Osteoblast (primary cell): Measurements from ENCODE around the gene UBXN10. TPM values are rescaled to one million over a fixed set of nuclear protein-coding genes. Genes with fewer than 3 reads are reported as not detected.
A peak's percentile ranks its signal among the peaks of the same experiment; 100 is the strongest.

Experiments
- DNase-seq: peaks from one replicate; pipeline ENCODE4 v3.0.0; 2011; ENCODE audit warnings: low spot score, mixed read lengths; ENCODE audit not compliant: insufficient read length; ENCODE audit errors: missing footprints
- H2AFZ ChIP-seq: 2 replicates; pipeline ENCODE4 v1.6.0; 2011; ENCODE audit warnings: mild to moderate bottlenecking, low read length
- H3K27ac ChIP-seq: 2 replicates; pipeline ENCODE4 v1.5.1; 2011; ENCODE audit warnings: mild to moderate bottlenecking, low read depth, low read length, moderate library complexity
- H3K27me3 ChIP-seq: 2 replicates; pipeline ENCODE4 v1.6.0; 2012; ENCODE audit warnings: mild to moderate bottlenecking, control low read depth, inconsistent platforms, low read length, moderate library complexity; ENCODE audit not compliant: insufficient read depth
- H3K36me3 ChIP-seq: 2 replicates; pipeline ENCODE4 v1.5.1; 2011; ENCODE audit warnings: mild to moderate bottlenecking, low read length, control low read depth, moderate library complexity; ENCODE audit not compliant: insufficient read depth
- H3K4me1 ChIP-seq: 2 replicates; pipeline ENCODE4 v1.5.1; 2011; ENCODE audit warnings: mild to moderate bottlenecking, low read length, control low read depth, moderate library complexity; ENCODE audit not compliant: insufficient read depth
- H3K4me2 ChIP-seq: 2 replicates; pipeline ENCODE4 v1.6.0; 2011; ENCODE audit warnings: mild to moderate bottlenecking, low read length; ENCODE audit not compliant: insufficient read depth
- H3K4me3 ChIP-seq: fragments of 200-600 bp; sonication (generic); 3 replicates; pipeline ENCODE4 v1.5.1; 2012; ENCODE audit warnings: mild to moderate bottlenecking, low read length, inconsistent platforms; ENCODE audit not compliant: insufficient read depth
- H3K79me2 ChIP-seq: 2 replicates; pipeline ENCODE4 v1.6.0; 2012; ENCODE audit warnings: mild to moderate bottlenecking, low read length, control low read depth, inconsistent platforms; ENCODE audit not compliant: insufficient read depth
- H3K9me3 ChIP-seq: 2 replicates; pipeline ENCODE4 v1.5.1; 2011; ENCODE audit warnings: low read depth, low read length, control low read depth
- H4K20me1 ChIP-seq: 2 replicates; pipeline ENCODE4 v1.6.0; 2012; ENCODE audit warnings: mild to moderate bottlenecking, low read length, control low read depth; ENCODE audit not compliant: insufficient read depth
- total RNA-seq: library from RNA; depleted of rRNA; stranded (reverse); fragments of >200 nt; gene quantifications from 2 replicates; pipeline ENCODE4 v1.2.3, GENCODE V29; 2012
- TF ChIP-seq, protein P1 (sequence below): IDR thresholded peaks from 2 replicates; pipeline ENCODE4 v1.5.1; 2011; ENCODE audit warnings: mild to moderate bottlenecking, low read depth, low read length, moderate library complexity; ENCODE audit errors: extremely low read depth

The UBXN10 gene
- total RNA-seq, 1 donor, result under 0.01 TPM

DNA sequence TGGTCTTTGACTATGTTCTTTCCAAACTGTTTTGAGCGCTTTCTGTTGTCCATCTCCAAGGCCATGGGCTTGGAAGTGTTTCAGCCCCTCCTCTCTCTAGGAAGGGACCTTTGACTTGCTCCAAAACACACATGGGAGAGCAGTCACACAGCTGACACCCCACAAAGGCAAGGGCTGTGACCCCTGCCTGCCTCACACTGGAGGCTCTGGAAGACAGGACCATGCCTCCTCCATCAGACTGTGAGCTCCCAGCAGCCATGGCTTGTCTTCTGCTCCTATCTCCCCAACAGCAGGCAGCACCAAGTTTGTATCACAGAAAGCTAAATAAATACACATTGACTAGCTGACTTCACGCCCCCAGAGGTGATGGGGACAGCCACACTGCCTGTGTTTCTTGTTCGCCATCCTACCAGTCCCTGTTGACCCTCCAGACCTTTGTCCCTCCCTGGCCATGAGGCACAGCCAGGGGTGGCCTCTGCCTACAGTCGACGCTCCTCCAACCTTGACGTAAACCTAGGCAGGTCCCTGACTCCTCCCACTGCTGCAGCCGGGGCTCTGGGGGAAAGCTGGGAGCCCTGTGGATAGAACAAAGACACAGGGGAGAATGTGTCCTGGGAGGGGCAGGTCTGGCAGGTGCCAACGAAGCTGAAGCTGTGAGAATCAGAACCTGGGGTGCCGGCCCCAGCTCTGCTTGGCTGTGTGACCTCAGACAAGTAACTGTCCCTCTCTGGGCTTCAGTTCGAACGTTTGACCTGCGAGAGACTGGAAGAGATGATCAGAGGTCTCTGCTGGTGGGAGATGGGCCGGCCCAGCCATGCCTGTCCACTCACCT lies 41.9 kb upstream of the UBXN10 start:
- H3K36me3 ChIP-seq, result no peaks in the 10 kb centered on the region
- H3K9me3 ChIP-seq, result no peaks in the 10 kb centered on the region
- H3K4me2 ChIP-seq, result no peak overlapping the region
- H3K27ac ChIP-seq, result no peak overlapping the region
- TF ChIP-seq, protein P1, sequence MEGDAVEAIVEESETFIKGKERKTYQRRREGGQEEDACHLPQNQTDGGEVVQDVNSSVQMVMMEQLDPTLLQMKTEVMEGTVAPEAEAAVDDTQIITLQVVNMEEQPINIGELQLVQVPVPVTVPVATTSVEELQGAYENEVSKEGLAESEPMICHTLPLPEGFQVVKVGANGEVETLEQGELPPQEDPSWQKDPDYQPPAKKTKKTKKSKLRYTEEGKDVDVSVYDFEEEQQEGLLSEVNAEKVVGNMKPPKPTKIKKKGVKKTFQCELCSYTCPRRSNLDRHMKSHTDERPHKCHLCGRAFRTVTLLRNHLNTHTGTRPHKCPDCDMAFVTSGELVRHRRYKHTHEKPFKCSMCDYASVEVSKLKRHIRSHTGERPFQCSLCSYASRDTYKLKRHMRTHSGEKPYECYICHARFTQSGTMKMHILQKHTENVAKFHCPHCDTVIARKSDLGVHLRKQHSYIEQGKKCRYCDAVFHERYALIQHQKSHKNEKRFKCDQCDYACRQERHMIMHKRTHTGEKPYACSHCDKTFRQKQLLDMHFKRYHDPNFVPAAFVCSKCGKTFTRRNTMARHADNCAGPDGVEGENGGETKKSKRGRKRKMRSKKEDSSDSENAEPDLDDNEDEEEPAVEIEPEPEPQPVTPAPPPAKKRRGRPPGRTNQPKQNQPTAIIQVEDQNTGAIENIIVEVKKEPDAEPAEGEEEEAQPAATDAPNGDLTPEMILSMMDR, result no peak
- H3K4me3 ChIP-seq, result no peak overlapping the region
- no peaks in the 10 kb centered on the region for H3K79me2 ChIP-seq
- H3K27me3 ChIP-seq, result peaks cover 8% of the 10 kb centered on the region
- no peaks in the 10 kb centered on the region for H3K4me1 ChIP-seq
- H2AFZ ChIP-seq, result no peak overlapping the region
- H4K20me1 ChIP-seq, result no peaks in the 10 kb centered on the region
- DNase-seq, result peak; percentile 65

DNA sequence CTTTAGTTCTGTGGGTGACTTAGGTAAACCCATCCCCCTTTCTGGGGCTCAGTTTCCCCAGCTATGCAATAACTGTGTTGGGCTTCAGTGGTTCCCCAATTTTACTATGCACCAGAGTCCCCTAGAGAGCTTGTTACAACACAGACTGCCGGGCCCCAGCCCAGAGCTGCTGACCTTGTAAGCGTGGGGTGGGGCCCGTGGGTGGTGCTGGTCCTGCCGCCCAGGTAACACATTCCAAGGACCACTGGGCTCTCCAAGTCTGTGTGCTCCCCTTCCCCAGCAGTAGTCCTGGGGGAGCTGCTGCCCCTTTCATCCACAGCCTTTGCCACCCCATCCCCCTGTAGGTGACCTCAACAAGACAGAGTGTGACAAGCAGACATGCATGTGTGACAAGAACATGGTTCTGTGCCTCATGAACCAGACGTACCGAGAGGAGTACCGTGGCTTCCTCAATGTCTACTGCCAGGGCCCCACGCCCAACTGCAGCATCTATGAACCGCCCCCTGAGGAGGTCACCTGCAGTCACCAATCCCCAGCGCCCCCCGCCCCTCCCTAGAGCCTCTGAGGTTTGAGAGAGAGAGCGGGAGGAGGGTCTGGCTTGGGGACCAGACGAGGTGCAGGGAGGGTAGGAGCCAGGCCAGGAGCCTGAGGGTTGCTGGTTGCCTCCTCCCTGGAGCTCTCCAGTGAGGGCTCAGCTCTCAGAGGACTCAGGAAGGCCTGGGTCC lies 37.9 kb upstream of the UBXN10 start:
- H3K9me3 ChIP-seq, result no peaks in the 10 kb centered on the region
- H3K4me2 ChIP-seq, result no peak overlapping the region
- peaks cover 8% of the 10 kb centered on the region for H3K27me3 ChIP-seq
- H3K4me1 ChIP-seq, result peaks cover 9% of the 10 kb centered on the region
- DNase-seq, result peak; percentile 76
- H4K20me1 ChIP-seq, result no peaks in the 10 kb centered on the region
- H2AFZ ChIP-seq, result no peak overlapping the region
- no peak overlapping the region for H3K4me3 ChIP-seq
- H3K36me3 ChIP-seq, result no peaks in the 10 kb centered on the region
- TF ChIP-seq, protein P1, result no peak
- H3K27ac ChIP-seq, result no peak overlapping the region
- no peaks in the 10 kb centered on the region for H3K79me2 ChIP-seq

DNA sequence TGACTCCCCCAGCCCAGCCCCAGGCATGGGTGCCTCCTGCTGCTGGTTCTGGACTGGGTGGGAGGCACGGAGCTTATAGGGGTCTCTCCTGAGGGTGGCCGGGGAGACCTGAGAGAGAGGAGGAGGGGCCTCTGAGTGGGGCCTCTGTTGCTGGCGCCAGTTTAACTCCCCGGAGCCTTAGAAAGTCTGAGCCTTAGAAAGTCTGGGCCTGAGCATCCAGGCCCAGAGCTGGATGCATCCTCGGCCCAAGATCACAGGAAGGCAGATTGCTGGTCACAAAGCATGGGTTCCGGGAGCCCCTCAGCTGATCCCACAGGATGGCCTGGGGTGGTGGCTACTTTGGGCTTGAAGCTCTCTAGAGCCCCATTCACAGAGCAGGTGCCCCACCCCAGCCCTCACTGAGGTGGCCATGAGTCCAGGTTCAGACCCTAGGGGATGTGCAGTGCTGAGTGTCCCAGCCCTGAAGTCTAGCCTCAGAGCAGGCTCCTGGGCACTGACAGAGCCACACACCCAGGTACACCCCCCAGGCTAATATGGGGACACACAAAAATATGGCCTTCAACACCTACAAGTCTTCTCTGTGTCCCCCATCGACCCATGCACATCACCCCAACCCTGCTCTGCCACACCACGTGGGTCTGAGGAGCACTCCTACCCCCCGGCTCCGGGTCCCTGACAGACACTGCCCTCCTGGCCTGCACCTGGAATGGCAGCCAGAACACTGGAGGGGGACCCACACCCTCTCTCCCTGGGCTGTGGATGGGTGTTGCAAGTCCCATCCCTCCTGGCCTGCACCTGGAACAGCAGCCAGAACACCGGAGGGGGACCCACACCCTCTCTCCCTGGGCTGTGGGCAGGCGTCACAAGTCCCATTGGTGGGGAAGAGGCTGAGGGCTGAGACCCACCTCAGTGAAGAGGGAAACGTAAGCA lies 37.1 kb upstream of the UBXN10 start:
- Histone ChIP-seq H3K27me3 (peaks cover 5% of the 10 kb centered on the region), H3K9me3 (no peaks in the 10 kb centered on the region), H3K27ac (no peak overlapping the region), H2AFZ (no peak overlapping the region), H3K4me1 (peaks cover 13% of the 10 kb centered on the region), H3K36me3 (no peaks in the 10 kb centered on the region), H3K79me2 (no peaks in the 10 kb centered on the region), H3K4me3 (no peak overlapping the region), H4K20me1 (no peaks in the 10 kb centered on the region), H3K4me2 (no peak overlapping the region)
- peak; percentile 55 for DNase-seq
- TF ChIP-seq, protein P1, result no peak
